ENCODE results near the gene H2BK1. TPM values are rescaled to one million over a fixed set of nuclear protein-coding genes. Genes with fewer than 3 reads are reported as not detected.
A peak's percentile ranks its signal among the peaks of the same experiment; 100 is the strongest.

Gene H2BK1
- total and polyA plus RNA-seq, 7 donors: 0.83 TPM; not detected in 6

DNA sequence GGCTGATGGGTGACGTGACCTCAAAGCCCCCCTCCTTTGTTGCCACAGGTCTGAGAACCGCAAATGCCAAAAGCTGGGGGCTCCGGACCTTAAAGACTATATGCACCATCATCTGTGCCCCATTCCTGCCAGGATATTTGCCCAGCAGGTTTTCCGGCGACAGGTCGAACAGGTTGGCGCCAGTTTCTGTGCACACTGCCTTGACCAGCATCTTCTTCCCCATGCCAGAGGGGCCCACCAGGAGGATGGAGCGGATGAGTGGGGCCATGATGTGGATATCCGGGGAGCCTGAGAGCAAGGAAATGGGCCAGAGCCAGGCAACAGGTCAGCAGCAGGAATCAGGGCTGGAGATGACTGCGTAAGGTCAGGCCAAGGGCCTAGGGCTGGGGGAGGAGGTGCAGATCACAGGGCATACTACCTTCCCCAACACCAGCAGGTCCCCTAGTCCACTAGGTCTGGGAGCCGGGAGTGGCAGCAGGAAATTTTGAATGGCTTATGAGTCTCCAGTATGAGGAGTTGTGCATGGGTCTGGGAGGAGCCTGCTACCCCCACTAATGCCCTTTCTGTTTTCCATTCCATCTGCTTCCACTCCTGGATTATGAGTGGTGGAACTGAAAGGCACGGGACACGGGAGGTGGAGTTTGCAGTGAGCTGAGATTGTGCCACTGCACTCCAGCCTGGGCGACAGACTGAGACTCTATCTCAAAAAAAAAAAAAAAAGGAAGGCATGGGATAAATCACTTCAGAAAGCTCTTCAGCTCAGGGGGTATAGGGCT, 16.9 kb downstream of the H2BK1 start:
- Histone ChIP-seq H3K9me3 (no peaks in the 10 kb centered on the region), H3K4me3 (no peak overlapping the region), H3K36me3 (ENCODE audit: insufficient read depth in 1 of 2, low read depth in 1 of 2) (no peaks in the 10 kb centered on the region), H3K4me1 (peaks cover 6% of the 10 kb centered on the region), H3K27ac (no peak overlapping the region), H3K27me3 (ENCODE audit: insufficient read depth in 3 of 3, low read length in 2 of 3) (peaks cover 0 to under 1% (median 0%) of the 10 kb centered on the region in 3 donors)
- TF ChIP-seq CTCF (IDR thresholded peaks at IDR 0.05): no peak
- ATAC-seq (no peak), DNase-seq (no peak)
- intact Hi-C loops (cut with DNase I): loop anchor here (5.0 to 10.0 kb wide), 4 partner anchors 34 to 111 kb away; partner anchors contain the start of gene ABCF2 (in 1 of the 2)
- WGBS, 3 donors: 84 to 94% (median 90%) methylated on average over 14 of the region's 14 CpGs

- no peaks in the 10 kb centered on the region for H3K27me3 ChIP-seq (ENCODE audit: insufficient read depth in 3 of 3, low read length in 2 of 3)
- no peaks in the 10 kb centered on the region for H3K36me3 ChIP-seq (ENCODE audit: insufficient read depth in 1 of 2, low read depth in 1 of 2)
- peak overlapping the region; percentile 68 for H3K27ac ChIP-seq
- 88 to 93% (median 91%) methylated on average over 22 to 23 of the region's 23 CpGs for WGBS, 3 donors
- DNase-seq (peak in 1 of 2 donors; percentile 32), ATAC-seq (no peak)
- no peak for TF ChIP-seq CTCF (IDR thresholded peaks at IDR 0.05)
- no peaks in the 10 kb centered on the region for H3K9me3 ChIP-seq
- H3K4me1 ChIP-seq: peaks cover 15% of the 10 kb centered on the region
- intact Hi-C loops (cut with DNase I): loop anchor here (5.0 to 10.0 kb wide), 4 partner anchors 35 to 113 kb away; partner anchors contain the start of gene ABCF2 (in 1 of the 2)
- H3K4me3 ChIP-seq: no peak overlapping the region
Observed at GRCh38 chr7:151192002-151192539, 18.2 kb downstream of the H2BK1 start.

- H3K27me3 ChIP-seq (ENCODE audit: insufficient read depth in 3 of 3, low read length in 2 of 3): no peaks in the 10 kb centered on the region
- no peaks in the 10 kb centered on the region for H3K36me3 ChIP-seq (ENCODE audit: insufficient read depth in 1 of 2, low read depth in 1 of 2)
- 36 to 61% (median 37%) methylated on average over 12 of the region's 12 CpGs for WGBS, 3 donors
- peak; percentile 70 to 87 for DNase-seq
- intact Hi-C loops (cut with DNase I): loop anchor here (2.0 to 10.0 kb wide), 5 partner anchors 35 to 113 kb away; partner anchors contain the start of gene ABCF2 (in 2 of the 2)
- peak; percentile 35 for TF ChIP-seq CTCF (IDR thresholded peaks at IDR 0.05)
- no peak overlapping the region for H3K4me3 ChIP-seq
- ATAC-seq: peak; percentile 67 to 72 (median 71)
- no peaks in the 10 kb centered on the region for H3K9me3 ChIP-seq
- peak overlapping the region; percentile 68 for H3K27ac ChIP-seq
- H3K4me1 ChIP-seq: peaks cover 15% of the 10 kb centered on the region
Observed at GRCh38 chr7:151191544-151191943, 18.7 kb downstream of the H2BK1 start.

DNA sequence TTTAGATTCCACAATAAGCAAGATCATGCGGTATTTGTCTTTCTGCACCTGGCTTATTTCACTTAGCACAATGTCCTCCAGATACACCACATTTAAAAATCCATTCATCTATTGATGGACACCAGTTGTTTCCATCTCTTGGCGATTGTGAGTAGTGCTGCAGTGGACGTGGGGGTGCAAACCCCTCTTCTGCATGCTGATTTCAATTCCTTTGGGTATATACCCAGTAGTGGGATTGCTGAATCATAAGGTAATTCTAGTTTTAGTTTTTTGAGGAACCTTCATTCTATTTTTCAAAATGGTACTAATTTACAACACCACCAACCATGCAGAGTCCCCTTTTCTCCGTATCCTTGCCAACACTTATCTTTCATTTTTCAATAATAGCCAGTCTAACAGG, 21.2 kb downstream of the H2BK1 start:
- no peak for DNase-seq
- ATAC-seq: no peak
- no peaks in the 10 kb centered on the region for H3K9me3 ChIP-seq
- no peak overlapping the region for H3K4me3 ChIP-seq
- no peaks in the 10 kb centered on the region for H3K27me3 ChIP-seq (ENCODE audit: insufficient read depth in 3 of 3, low read length in 2 of 3)
- H3K27ac ChIP-seq: no peak overlapping the region
- TF ChIP-seq CTCF (IDR thresholded peaks at IDR 0.05): no peak
- intact Hi-C loops (cut with DNase I): no loop called here
- H3K36me3 ChIP-seq (ENCODE audit: insufficient read depth in 1 of 2, low read depth in 1 of 2): peaks cover 0 to 4% of the 10 kb centered on the region in 2 donors
- peaks cover 31% of the 10 kb centered on the region for H3K4me1 ChIP-seq
- WGBS, 3 donors: 78 to 91% (median 80%) methylated on average over 4 of the region's 4 CpGs

All from psoas muscle (tissue), 8 donors.